HEK293 (cell line): ENCODE measurements around the gene RASGRF2.

ENCODE experiments used
- CTCF ChIA-PET: fragments of 350-600 bp; formaldehyde crosslinking; extraction: SDS; loops from one replicate; lab custom pipeline; 2021; ENCODE audit warnings: antibody characterized with exemption; lab: Yijun Ruan, JAX
- POLR2A ChIA-PET: fragments of 300-600 bp; formaldehyde crosslinking; extraction: SDS; loops from one replicate; lab custom pipeline; 2020; ENCODE audit warnings: antibody characterized with exemption, inconsistent platforms; lab: Yijun Ruan, JAX
- H3K27ac ChIP-seq: fragments of 200-500 bp; sonication (Bioruptor generic); 2 replicates; pipeline ENCODE4 v1.5.1; 2014; ENCODE audit warnings: low read depth, low read length, control low read depth, inconsistent platforms; ENCODE audit errors: extremely low read depth
- H3K36me3 ChIP-seq, 2 experiments: fragments of 200-500 bp in 1 of 2; sonication (Bioruptor generic) in 1 of 2; 1 replicate in 1 of 2; 2 replicates in 1 of 2; pipeline ENCODE4 v1.5.1; 2014 to 2017; ENCODE audit warnings: inconsistent platforms in 2 of 2, low read length in 2 of 2; ENCODE audit not compliant: control insufficient read depth in 2 of 2, insufficient read depth in 1 of 2
- H3K4me1 ChIP-seq: fragments of 200-500 bp; sonication (Bioruptor generic); 2 replicates; pipeline ENCODE4 v1.5.1; 2014; ENCODE audit warnings: mild to moderate bottlenecking, low read length, inconsistent platforms; ENCODE audit not compliant: control insufficient read depth, insufficient read depth
- H3K4me3 ChIP-seq: 2 replicates; pipeline ENCODE4 v1.5.1; 2011; ENCODE audit warnings: low read depth, mild to moderate bottlenecking, control low read depth, low read length, moderate library complexity
- H3K9me3 ChIP-seq: fragments of 200-500 bp; sonication (Bioruptor generic); 2 replicates; pipeline ENCODE4 v1.5.1; 2014; ENCODE audit warnings: low read depth, low read length, inconsistent platforms; ENCODE audit not compliant: control insufficient read depth, insufficient read depth
- ATF2 ChIP-seq: fragments of 450-650 bp; formaldehyde crosslinking; IDR thresholded peaks from 2 replicates; pipeline ENCODE4 v1.5.1; 2016; ENCODE audit warnings: missing biosample characterization, missing genetic modification characterization, low read depth
- HOXD13 ChIP-seq: sonication (generic); formaldehyde crosslinking; IDR thresholded peaks from 2 replicates; pipeline ENCODE4 v1.8.0; 2022; ENCODE audit warnings: missing genetic modification reagents, borderline replicate concordance
- OVOL3 ChIP-seq: fragments of 450-650 bp; formaldehyde crosslinking; IDR thresholded peaks from 2 replicates; pipeline ENCODE4 v1.5.1; 2016; ENCODE audit warnings: missing biosample characterization, missing genetic modification characterization
- PRDM10 ChIP-seq: fragments of 450-650 bp; formaldehyde crosslinking; IDR thresholded peaks from 2 replicates; pipeline ENCODE4 v1.5.1; 2016; ENCODE audit warnings: missing biosample characterization, missing genetic modification characterization
- PRDM4 ChIP-seq: fragments of 450-650 bp; formaldehyde crosslinking; IDR thresholded peaks from 2 replicates; pipeline ENCODE4 v1.5.1; 2017; ENCODE audit warnings: missing biosample characterization, missing genetic modification characterization
- REST ChIP-seq: fragments of 450-650 bp; formaldehyde crosslinking; IDR thresholded peaks from 2 replicates; pipeline ENCODE4 v1.5.1; 2016; ENCODE audit warnings: missing biosample characterization, missing genetic modification characterization
- TCF7L2 ChIP-seq: IDR thresholded peaks from 2 replicates; pipeline ENCODE4 v1.6.1; 2011; ENCODE audit warnings: low read depth, mild to moderate bottlenecking, inconsistent platforms, low read length, moderate library complexity, borderline replicate concordance
- ZBTB17 ChIP-seq: fragments of 450-650 bp; formaldehyde crosslinking; IDR thresholded peaks from 2 replicates; pipeline ENCODE4 v1.5.1; 2016; ENCODE audit warnings: missing biosample characterization, missing genetic modification characterization
- ZBTB8A ChIP-seq: fragments of 450-650 bp; formaldehyde crosslinking; IDR thresholded peaks from 2 replicates; pipeline ENCODE4 v1.5.1; 2016; ENCODE audit warnings: missing biosample characterization, missing genetic modification characterization
- ZNF174 ChIP-seq: fragments of 450-650 bp; formaldehyde crosslinking; IDR thresholded peaks from 2 replicates; pipeline ENCODE4 v1.5.0; 2017; ENCODE audit warnings: missing biosample characterization, mild to moderate bottlenecking, missing genetic modification characterization
- ZNF19 ChIP-seq: fragments of 450-650 bp; formaldehyde crosslinking; IDR thresholded peaks from 2 replicates; pipeline ENCODE4; 2016; ENCODE audit warnings: missing biosample characterization, missing genetic modification characterization, low read depth
- ZNF335 ChIP-seq: fragments of 450-650 bp; formaldehyde crosslinking; conservative IDR thresholded peaks from 2 replicates; pipeline ENCODE4 v1.5.1; 2016; ENCODE audit warnings: missing biosample characterization, missing genetic modification characterization
- ZNF37A ChIP-seq: fragments of 450-650 bp; IDR thresholded peaks from 2 replicates; pipeline ENCODE4 v1.5.1; 2018; ENCODE audit warnings: missing biosample characterization, missing genetic modification characterization
- ZNF449 ChIP-seq: fragments of 450-650 bp; formaldehyde crosslinking; IDR thresholded peaks from 2 replicates; pipeline ENCODE4 v1.5.1; 2017; ENCODE audit warnings: missing biosample characterization, mild to moderate bottlenecking, missing genetic modification characterization, moderate library complexity
- ZNF561 ChIP-seq: fragments of 450-650 bp; IDR thresholded peaks from 2 replicates; pipeline ENCODE4 v1.5.1; 2018; ENCODE audit warnings: missing biosample characterization, missing genetic modification characterization, borderline replicate concordance
- ZNF624 ChIP-seq: fragments of 450-650 bp; formaldehyde crosslinking; IDR thresholded peaks from 2 replicates; pipeline ENCODE4 v1.5.1; 2017; ENCODE audit warnings: missing biosample characterization, missing genetic modification characterization
- ZNF629 ChIP-seq: fragments of 450-650 bp; formaldehyde crosslinking; IDR thresholded peaks from 2 replicates; pipeline ENCODE4 v1.5.1; 2017; ENCODE audit warnings: missing biosample characterization, missing genetic modification characterization
- ZNF645 ChIP-seq: fragments of 450-650 bp; formaldehyde crosslinking; IDR thresholded peaks from 2 replicates; pipeline ENCODE4; 2016; ENCODE audit warnings: missing biosample characterization, missing genetic modification characterization
- ZNF747 ChIP-seq: fragments of 450-650 bp; formaldehyde crosslinking; IDR thresholded peaks from 2 replicates; pipeline ENCODE4 v1.5.1; 2016; ENCODE audit warnings: missing biosample characterization, missing genetic modification characterization
- ZSCAN16 ChIP-seq: fragments of 450-650 bp; formaldehyde crosslinking; IDR thresholded peaks from 2 replicates; pipeline ENCODE4 v1.5.1; 2016; ENCODE audit warnings: missing biosample characterization, missing genetic modification characterization
- ZSCAN23 ChIP-seq: fragments of 450-650 bp; formaldehyde crosslinking; IDR thresholded peaks from 2 replicates; pipeline ENCODE4 v1.5.1; 2016; ENCODE audit warnings: missing biosample characterization, missing genetic modification characterization

Gene RASGRF2

GRCh38 chr5:81184749-81185110 lies 224.6 kb downstream of the RASGRF2 start (continued):
- TF ChIP-seq ZNF449: no peak
- no peak for TF ChIP-seq ZNF629 (tag by site-specific recombination)
- TF ChIP-seq ZSCAN23 (tag by site-specific recombination): no peak

- Histone ChIP-seq H3K36me3 (no peaks in the 10 kb centered on the region), H3K27ac (no peak overlapping the region), H3K4me1 (no peaks in the 10 kb centered on the region), H3K9me3 (no peaks in the 10 kb centered on the region), H3K4me3 (no peak overlapping the region)
- ChIA-PET POLR2A (no interaction called here), CTCF (no interaction called here)
- TF ChIP-seq PRDM4 (tag by site-specific recombination) (no peak), ZNF561 (no peak), HOXD13 (CRISPR knock-in tag) (no peak), ZBTB8A (tag by site-specific recombination) (no peak), TCF7L2 (no peak), ZNF645 (tag by site-specific recombination) (no peak), ZNF624 (tag by site-specific recombination) (no peak), ZNF747 (no peak), ZSCAN16 (tag by site-specific recombination) (no peak), OVOL3 (no peak), ZNF37A (tag by site-specific recombination) (no peak), ZBTB17 (tag by site-specific recombination) (no peak), PRDM10 (tag by site-specific recombination) (no peak), ZNF174 (tag by site-specific recombination) (no peak), ATF2 (no peak), ZNF335 (tag by site-specific recombination) (no peak), ZNF19 (tag by site-specific recombination) (no peak), REST (tag by site-specific recombination) (no peak)
These were observed 227.7 kb downstream of the RASGRF2 start for GRCh38 chr5:81187885-81188284.
